ENCODE results near the gene STAP1.

Gene STAP1

GRCh38 chr4:67556436-67556835 lies 2.1 kb upstream of the STAP1 start:
- no peak for DNase-seq (ENCODE audit: low read depth in 2 of 2)

GRCh38 chr4:67565284-67565683 lies 6.8 kb downstream of the STAP1 start:
- DNase-seq (ENCODE audit: low read depth in 2 of 2) = no peak

- DNase-seq (ENCODE audit: low read depth in 2 of 2) = no peak
Measured at GRCh38 chr4:67566335-67566734, 7.8 kb downstream of the STAP1 start.

- no peak for DNase-seq (ENCODE audit: low read depth in 2 of 2)
Measured at GRCh38 chr4:67568820-67569219, 10.3 kb downstream of the STAP1 start.

GRCh38 chr4:67570537-67570936 lies 12.0 kb downstream of the STAP1 start:
- no peak for DNase-seq (ENCODE audit: low read depth in 2 of 2)

GRCh38 chr4:67571975-67572374 lies 13.4 kb downstream of the STAP1 start:
- no peak for DNase-seq (ENCODE audit: low read depth in 2 of 2)

GRCh38 chr4:67573193-67573592 lies 14.7 kb downstream of the STAP1 start:
- no peak for DNase-seq (ENCODE audit: low read depth in 2 of 2)

- DNase-seq (ENCODE audit: low read depth in 2 of 2) = no peak
Measured at GRCh38 chr4:67575232-67576058, 16.9 kb downstream of the STAP1 start.

GRCh38 chr4:67576059-67576466 lies 17.5 kb downstream of the STAP1 start:
- DNase-seq (ENCODE audit: low read depth in 2 of 2) = no peak

GRCh38 chr4:67576538-67576937 lies 18.0 kb downstream of the STAP1 start:
- no peak for DNase-seq (ENCODE audit: low read depth in 2 of 2)

- DNase-seq (ENCODE audit: low read depth in 2 of 2) = no peak
Measured at GRCh38 chr4:67580577-67580976, 22.1 kb downstream of the STAP1 start.

GRCh38 chr4:67581208-67581857 lies 22.8 kb downstream of the STAP1 start:
- DNase-seq (ENCODE audit: low read depth in 2 of 2) = no peak

- no peak for DNase-seq (ENCODE audit: low read depth in 2 of 2)
Measured at GRCh38 chr4:67581913-67582312, 23.4 kb downstream of the STAP1 start.

- DNase-seq (ENCODE audit: low read depth in 2 of 2) = no peak
Measured at GRCh38 chr4:67584496-67584895, 26.0 kb downstream of the STAP1 start.

GRCh38 chr4:67587156-67587555 lies 28.6 kb downstream of the STAP1 start:
- DNase-seq (ENCODE audit: low read depth in 2 of 2) = no peak

- no peak for DNase-seq (ENCODE audit: low read depth in 2 of 2)
Measured at GRCh38 chr4:67593741-67594175, 35.2 kb downstream of the STAP1 start.

- no peak for DNase-seq (ENCODE audit: low read depth in 2 of 2)
Measured at GRCh38 chr4:67603310-67604028, 44.9 kb downstream of the STAP1 start.

- DNase-seq (ENCODE audit: low read depth in 2 of 2) = no peak
Measured at GRCh38 chr4:67604029-67604381, 45.5 kb downstream of the STAP1 start.

- no peak for DNase-seq (ENCODE audit: low read depth in 2 of 2)
Measured at GRCh38 chr4:67604749-67605148, 46.2 kb downstream of the STAP1 start.

- DNase-seq (ENCODE audit: low read depth in 2 of 2) = no peak
Measured at GRCh38 chr4:67608027-67608426, 49.5 kb downstream of the STAP1 start.

- DNase-seq (ENCODE audit: low read depth in 2 of 2) = no peak
Measured at GRCh38 chr4:67614186-67614585, 55.7 kb downstream of the STAP1 start.

GRCh38 chr4:67615119-67615518 lies 56.6 kb downstream of the STAP1 start:
- no peak for DNase-seq (ENCODE audit: low read depth in 2 of 2)

- no peak for DNase-seq (ENCODE audit: low read depth in 2 of 2)
Measured at GRCh38 chr4:67616478-67616877, 58.0 kb downstream of the STAP1 start.
